Measurements from ENCODE around the gene AKR7A3. TPM values are rescaled to one million over a fixed set of nuclear protein-coding genes. Genes with fewer than 3 reads are reported as not detected.

AKR7A3 gene
- total RNA-seq, 2 experiments from 2014 or later: 0.84 to 1.4 TPM

DNA sequence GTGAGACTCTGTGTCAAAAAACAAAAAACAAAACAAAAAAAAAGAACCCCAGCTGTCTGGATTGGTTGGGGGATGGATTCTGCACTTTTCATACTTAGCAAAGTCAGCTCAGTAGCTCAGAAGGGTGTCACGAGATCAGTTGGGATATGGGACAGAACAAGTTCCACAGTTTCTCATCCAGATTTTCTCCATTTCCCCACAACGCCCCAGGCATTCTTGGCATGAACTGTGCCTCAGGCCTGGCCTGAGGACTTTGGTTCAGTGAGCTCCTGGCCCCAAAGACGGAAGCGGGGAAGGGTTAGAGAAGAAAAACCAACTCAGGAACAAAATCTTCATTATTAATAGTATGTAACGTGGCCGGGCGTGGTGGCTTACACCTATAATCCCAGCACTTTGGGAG lies 21.5 kb upstream of the AKR7A3 start:
- Histone ChIP-seq H3K9me3 (ENCODE audit: control insufficient read depth in 1 of 2, insufficient read depth in 1 of 2, low read length in 2 of 2) (peaks cover 0 to 4% of the 10 kb centered on the region in 2 experiments), H3K27ac (ENCODE audit: low read depth in 1 of 2, low read length in 2 of 2) (no peak overlapping the region), H3K27me3 (ENCODE audit: control insufficient read depth in 1 of 2, insufficient read depth in 2 of 2, low read length in 2 of 2) (no peaks in the 10 kb centered on the region), H3K4me3 (ENCODE audit: low read length) (no peak overlapping the region), H3K4me1 (ENCODE audit: insufficient read depth, low read length) (peaks cover 33% of the 10 kb centered on the region), H3K36me3 (ENCODE audit: insufficient read depth, low read length) (peaks cover 36% of the 10 kb centered on the region)
- ATAC-seq (ENCODE audit: poor library complexity) (no peak), DNase-seq (no peak)
- intact Hi-C loops (cut with DNase I, micrococcal nuclease): loop anchor here in 1 of 2 experiments (2.0 to 5.0 kb wide), 2 partner anchors 55 to 177 kb away; partner anchors contain the start of gene CAPZB
- Mint-ChIP-seq H3K4me3 (peak overlapping the region; percentile 95), H3K4me1 (ENCODE audit: low read depth) (peaks cover 35% of the 10 kb centered on the region), H3K36me3 (ENCODE audit: low read depth) (peaks cover 39% of the 10 kb centered on the region), H3K27ac (no peak overlapping the region), H3K9me3 (no peaks in the 10 kb centered on the region), H3K27me3 (no peaks in the 10 kb centered on the region)
- TF ChIP-seq, protein P1, sequence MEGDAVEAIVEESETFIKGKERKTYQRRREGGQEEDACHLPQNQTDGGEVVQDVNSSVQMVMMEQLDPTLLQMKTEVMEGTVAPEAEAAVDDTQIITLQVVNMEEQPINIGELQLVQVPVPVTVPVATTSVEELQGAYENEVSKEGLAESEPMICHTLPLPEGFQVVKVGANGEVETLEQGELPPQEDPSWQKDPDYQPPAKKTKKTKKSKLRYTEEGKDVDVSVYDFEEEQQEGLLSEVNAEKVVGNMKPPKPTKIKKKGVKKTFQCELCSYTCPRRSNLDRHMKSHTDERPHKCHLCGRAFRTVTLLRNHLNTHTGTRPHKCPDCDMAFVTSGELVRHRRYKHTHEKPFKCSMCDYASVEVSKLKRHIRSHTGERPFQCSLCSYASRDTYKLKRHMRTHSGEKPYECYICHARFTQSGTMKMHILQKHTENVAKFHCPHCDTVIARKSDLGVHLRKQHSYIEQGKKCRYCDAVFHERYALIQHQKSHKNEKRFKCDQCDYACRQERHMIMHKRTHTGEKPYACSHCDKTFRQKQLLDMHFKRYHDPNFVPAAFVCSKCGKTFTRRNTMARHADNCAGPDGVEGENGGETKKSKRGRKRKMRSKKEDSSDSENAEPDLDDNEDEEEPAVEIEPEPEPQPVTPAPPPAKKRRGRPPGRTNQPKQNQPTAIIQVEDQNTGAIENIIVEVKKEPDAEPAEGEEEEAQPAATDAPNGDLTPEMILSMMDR (IDR thresholded peaks at IDR 0.05): no peak
- ChIA-PET POLR2A (interaction anchor here (0.8 kb wide), 1 partner anchor 131 kb away, joined by 3 read pairs; no protein-coding TSS in a partner anchor), CTCF (no interaction called here)

DNA sequence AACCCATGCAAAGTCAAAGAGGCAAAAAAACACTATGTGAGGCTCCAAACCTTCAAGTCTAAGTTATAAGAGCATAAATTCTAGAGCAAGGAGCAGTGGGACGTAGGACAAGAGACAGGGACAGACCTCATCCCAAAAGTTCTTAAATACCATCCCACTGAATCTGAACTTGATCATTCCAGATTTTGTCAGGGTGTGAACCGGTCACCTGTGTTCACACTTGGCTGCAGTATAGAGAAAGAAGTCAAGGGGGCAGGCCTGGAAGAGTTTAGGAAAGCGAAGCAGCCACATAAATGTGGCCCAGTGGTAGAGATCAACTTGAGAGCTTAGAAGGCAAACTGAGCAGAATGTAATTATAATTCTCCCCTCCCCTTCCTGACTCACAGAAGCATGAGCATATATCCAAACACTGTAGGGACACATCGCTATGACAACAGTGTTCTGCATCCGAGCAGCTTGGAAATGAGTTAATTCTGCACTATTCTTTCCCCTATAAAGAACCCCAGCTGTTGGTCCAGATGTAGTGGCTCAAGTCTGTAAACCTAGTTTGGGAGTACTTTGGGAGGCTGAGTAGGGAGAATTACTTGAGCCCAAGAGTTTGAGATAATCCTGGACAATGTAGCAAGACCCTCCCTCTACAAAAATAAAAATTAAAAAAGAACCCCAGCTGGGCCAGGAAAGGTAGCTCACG lies 20.7 kb upstream of the AKR7A3 start:
- ATAC-seq (ENCODE audit: poor library complexity) (no peak), DNase-seq (no peak)
- TF ChIP-seq, protein P1 (IDR thresholded peaks at IDR 0.05): no peak
- ChIA-PET CTCF (no interaction called here), POLR2A (interaction anchor here (0.8 kb wide), 1 partner anchor 130 kb away, joined by 3 read pairs; no protein-coding TSS in a partner anchor)
- H3K36me3 ChIP-seq (ENCODE audit: insufficient read depth, low read length): peaks cover 43% of the 10 kb centered on the region
- Mint-ChIP-seq H3K27ac (no peak overlapping the region), H3K36me3 (ENCODE audit: low read depth) (peaks cover 47% of the 10 kb centered on the region), H3K4me3 (peak overlapping the region; percentile 71), H3K4me1 (ENCODE audit: low read depth) (peaks cover 35% of the 10 kb centered on the region), H3K9me3 (no peaks in the 10 kb centered on the region), H3K27me3 (no peaks in the 10 kb centered on the region)
- H3K27me3 ChIP-seq (ENCODE audit: control insufficient read depth in 1 of 2, insufficient read depth in 2 of 2, low read length in 2 of 2): no peaks in the 10 kb centered on the region
- no peak overlapping the region for H3K4me3 ChIP-seq (ENCODE audit: low read length)
- intact Hi-C loops (cut with DNase I, micrococcal nuclease): no loop called here
- H3K9me3 ChIP-seq (ENCODE audit: control insufficient read depth in 1 of 2, insufficient read depth in 1 of 2, low read length in 2 of 2): peaks cover 0 to 4% of the 10 kb centered on the region in 2 experiments
- H3K27ac ChIP-seq (ENCODE audit: low read depth in 1 of 2, low read length in 2 of 2): no peak overlapping the region
- peaks cover 33% of the 10 kb centered on the region for H3K4me1 ChIP-seq (ENCODE audit: insufficient read depth, low read length)

DNA sequence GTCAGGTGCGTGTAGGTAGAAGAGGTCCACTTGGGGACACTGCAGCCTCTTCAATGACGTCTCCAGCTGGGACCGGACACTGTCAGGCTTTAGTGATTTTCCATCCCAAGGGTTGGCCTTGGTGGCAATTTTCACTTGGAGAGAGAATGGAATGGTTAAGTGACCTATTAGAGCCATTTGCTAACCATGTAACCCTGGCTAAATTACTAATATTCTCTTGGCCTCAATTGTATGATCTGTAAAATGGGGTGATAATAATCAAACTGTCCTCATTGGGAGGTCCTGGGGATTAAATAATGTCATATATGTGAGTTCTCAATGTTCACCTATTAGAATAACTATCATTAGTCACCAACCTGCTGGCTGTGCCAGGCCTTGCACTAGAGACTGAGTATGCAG lies 19.9 kb upstream of the AKR7A3 start:
- CTCF ChIA-PET: no interaction called here
- peaks cover 55% of the 10 kb centered on the region for H3K36me3 Mint-ChIP-seq (ENCODE audit: low read depth)
- intact Hi-C loops (cut with DNase I, micrococcal nuclease): no loop called here

More for the DNA sequence above, 19.9 kb upstream of the AKR7A3 start:
- Histone ChIP-seq H3K4me1 (ENCODE audit: insufficient read depth, low read length) (peaks cover 31% of the 10 kb centered on the region), H3K4me3 (ENCODE audit: low read length) (no peak overlapping the region), H3K27ac (ENCODE audit: low read depth in 1 of 2, low read length in 2 of 2) (no peak overlapping the region), H3K9me3 (ENCODE audit: control insufficient read depth in 1 of 2, insufficient read depth in 1 of 2, low read length in 2 of 2) (peaks cover 0 to 4% of the 10 kb centered on the region in 2 experiments), H3K36me3 (ENCODE audit: insufficient read depth, low read length) (peaks cover 45% of the 10 kb centered on the region), H3K27me3 (ENCODE audit: control insufficient read depth in 1 of 2, insufficient read depth in 2 of 2, low read length in 2 of 2) (no peaks in the 10 kb centered on the region)
- DNase-seq (no peak), ATAC-seq (ENCODE audit: poor library complexity) (no peak)
- H3K27me3 Mint-ChIP-seq: no peaks in the 10 kb centered on the region
- no peak overlapping the region for H3K27ac Mint-ChIP-seq
- POLR2A ChIA-PET: no interaction called here
- H3K4me1 Mint-ChIP-seq (ENCODE audit: low read depth): peaks cover 33% of the 10 kb centered on the region
- peak overlapping the region; percentile 71 for H3K4me3 Mint-ChIP-seq
- TF ChIP-seq, protein P1 (IDR thresholded peaks at IDR 0.05): no peak
- no peaks in the 10 kb centered on the region for H3K9me3 Mint-ChIP-seq
